ENCODE data around the gene TGFBR3.
"Not testable (repeated sequence)": the region's sequence is repeated elsewhere in the genome, so short reads cannot be mapped to it uniquely, and the experiment has no call there.

The TGFBR3 gene

DNA sequence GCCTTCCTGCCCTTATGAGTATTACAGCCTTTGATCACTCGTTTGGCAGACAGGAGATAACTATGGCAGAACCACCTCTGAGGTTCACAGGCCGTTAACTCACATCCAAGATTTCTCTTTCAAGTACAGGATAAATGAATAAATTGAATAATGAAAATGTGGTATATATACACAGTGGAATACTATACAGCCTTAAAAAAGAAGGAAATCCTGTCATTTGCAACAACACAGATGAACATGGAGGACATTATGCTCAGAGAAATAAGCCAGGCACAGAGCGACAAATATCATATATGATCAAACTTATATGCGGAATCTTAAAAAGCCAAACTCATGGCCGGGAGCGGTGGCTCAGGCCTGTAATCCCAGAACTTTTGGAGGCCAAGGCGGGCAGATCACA is 32.6 kb downstream of the TGFBR3 start:
- H3K27me3 ChIP-seq (ENCODE audit: insufficient read depth, low read depth), result no peaks in the 10 kb centered on the region
- no peak overlapping the region for H3K27ac ChIP-seq
- H3K79me2 ChIP-seq (ENCODE audit: insufficient read depth, low read depth), result no peaks in the 10 kb centered on the region
- H3K9ac ChIP-seq, result no peak overlapping the region
- TF ChIP-seq CTCF (conservative IDR thresholded peaks at IDR 0.05; ENCODE audit: low read depth, low read length), result no peak
- no peak overlapping the region for H3K4me2 ChIP-seq
- no peak overlapping the region for H3K4me3 ChIP-seq (IDR thresholded peaks at IDR 0.05; ENCODE audit: insufficient read depth, low read depth, low read length)
- no peak overlapping the region for H2AFZ ChIP-seq (ENCODE audit: low read depth)
- no peaks in the 10 kb centered on the region for H4K20me1 ChIP-seq (ENCODE audit: insufficient read depth)
- no peaks in the 10 kb centered on the region for H3K36me3 ChIP-seq (ENCODE audit: insufficient read depth)
- H3K4me1 ChIP-seq (ENCODE audit: low read depth, poor library complexity, severe bottlenecking), result no peaks in the 10 kb centered on the region

- H4K20me1 ChIP-seq (ENCODE audit: insufficient read depth); H2AFZ ChIP-seq (ENCODE audit: low read depth); H3K27me3 ChIP-seq (ENCODE audit: insufficient read depth, low read depth); H3K4me3 ChIP-seq (IDR thresholded peaks at IDR 0.05; ENCODE audit: insufficient read depth, low read depth, low read length); H3K9ac ChIP-seq; H3K36me3 ChIP-seq (ENCODE audit: insufficient read depth); H3K4me2 ChIP-seq; H3K4me1 ChIP-seq (ENCODE audit: low read depth, poor library complexity, severe bottlenecking); H3K27ac ChIP-seq; H3K79me2 ChIP-seq (ENCODE audit: insufficient read depth, low read depth): not testable (repeated sequence)
Observed at GRCh38 chr1:91852011-91852410, 33.9 kb downstream of the TGFBR3 start.

- Histone ChIP-seq H3K4me2 (no peak overlapping the region), H2AFZ (ENCODE audit: low read depth) (no peak overlapping the region), H3K9ac (no peak overlapping the region), H3K36me3 (ENCODE audit: insufficient read depth) (no peaks in the 10 kb centered on the region), H3K27me3 (ENCODE audit: insufficient read depth, low read depth) (no peaks in the 10 kb centered on the region), H3K4me1 (ENCODE audit: low read depth, poor library complexity, severe bottlenecking) (no peaks in the 10 kb centered on the region), H4K20me1 (ENCODE audit: insufficient read depth) (no peaks in the 10 kb centered on the region), H3K4me3 (IDR thresholded peaks at IDR 0.05; ENCODE audit: insufficient read depth, low read depth, low read length) (no peak overlapping the region), H3K79me2 (ENCODE audit: insufficient read depth, low read depth) (no peaks in the 10 kb centered on the region), H3K27ac (no peak overlapping the region)
- TF ChIP-seq CTCF (conservative IDR thresholded peaks at IDR 0.05; ENCODE audit: low read depth, low read length), result no peak
Observed at GRCh38 chr1:91851130-91852010, 34.6 kb downstream of the TGFBR3 start.

- Histone ChIP-seq H3K27ac (no peak overlapping the region), H3K4me2 (no peak overlapping the region)
- no peak for TF ChIP-seq CTCF (conservative IDR thresholded peaks at IDR 0.05; ENCODE audit: low read depth, low read length)
Observed at GRCh38 chr1:91850708-91851107, 35.2 kb downstream of the TGFBR3 start.

DNA sequence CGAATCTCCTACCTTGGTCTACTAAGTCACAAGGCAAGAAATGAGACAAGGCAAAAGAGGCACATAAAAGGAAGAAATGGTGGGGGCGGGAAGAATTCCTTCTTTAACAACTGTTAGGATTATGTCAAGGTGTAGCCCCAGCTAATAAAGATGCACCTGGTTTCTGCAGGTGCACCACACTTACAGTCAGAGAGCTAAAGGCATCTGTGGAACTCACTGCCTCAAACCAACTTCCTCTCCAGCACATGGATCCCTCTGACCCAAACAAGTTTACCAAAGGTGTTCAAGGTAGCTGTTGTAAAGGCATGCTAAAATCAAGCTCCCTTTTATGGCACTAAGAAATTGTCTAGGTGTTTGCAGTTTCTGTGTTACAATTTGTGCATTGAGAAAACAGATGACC is 38.1 kb downstream of the TGFBR3 start:
- H3K36me3 ChIP-seq (ENCODE audit: insufficient read depth), result no peaks in the 10 kb centered on the region
- no peak overlapping the region for H3K27ac ChIP-seq
- H3K27me3 ChIP-seq (ENCODE audit: insufficient read depth, low read depth), result no peaks in the 10 kb centered on the region
- H3K79me2 ChIP-seq (ENCODE audit: insufficient read depth, low read depth), result no peaks in the 10 kb centered on the region
- no peak overlapping the region for H3K4me3 ChIP-seq (IDR thresholded peaks at IDR 0.05; ENCODE audit: insufficient read depth, low read depth, low read length)
- no peak for TF ChIP-seq CTCF (conservative IDR thresholded peaks at IDR 0.05; ENCODE audit: low read depth, low read length)
- no peak overlapping the region for H3K4me2 ChIP-seq
- H2AFZ ChIP-seq (ENCODE audit: low read depth), result no peak overlapping the region
- no peaks in the 10 kb centered on the region for H4K20me1 ChIP-seq (ENCODE audit: insufficient read depth)
- H3K4me1 ChIP-seq (ENCODE audit: low read depth, poor library complexity, severe bottlenecking), result no peaks in the 10 kb centered on the region
- no peak overlapping the region for H3K9ac ChIP-seq

More at GRCh38 chr1:91850708-91851107, 35.2 kb downstream of the TGFBR3 start:
- Histone ChIP-seq H3K36me3 (ENCODE audit: insufficient read depth) (no peaks in the 10 kb centered on the region), H3K4me1 (ENCODE audit: low read depth, poor library complexity, severe bottlenecking) (no peaks in the 10 kb centered on the region), H3K27me3 (ENCODE audit: insufficient read depth, low read depth) (no peaks in the 10 kb centered on the region), H3K9ac (no peak overlapping the region), H3K4me3 (IDR thresholded peaks at IDR 0.05; ENCODE audit: insufficient read depth, low read depth, low read length) (no peak overlapping the region), H3K79me2 (ENCODE audit: insufficient read depth, low read depth) (no peaks in the 10 kb centered on the region), H4K20me1 (ENCODE audit: insufficient read depth) (no peaks in the 10 kb centered on the region), H2AFZ (ENCODE audit: low read depth) (no peak overlapping the region)
